Measurements from ENCODE around the gene SLC6A18. TPM values are rescaled to one million over a fixed set of nuclear protein-coding genes. Genes with fewer than 3 reads are reported as not detected.
"Not testable (repeated sequence)": the region's sequence is repeated elsewhere in the genome, so short reads cannot be mapped to it uniquely, and the experiment has no call there.

The SLC6A18 gene
- polyA plus RNA-seq, 1 experiment: not detected

GRCh38 chr5:1285141-1285540, 60.0 kb downstream of the SLC6A18 start:
- CTCF ChIA-PET: interaction anchor here (0.6 kb wide), 1 partner anchor 283 kb away, joined by 3 read pairs; no protein-coding TSS in a partner anchor
- no peak for DNase-seq (ENCODE audit: low read depth, low spot score)
- POLR2A ChIA-PET: no interaction called here
- peaks cover 64% of the 10 kb centered on the region for H3K9me3 ChIP-seq (ENCODE audit: control insufficient read depth, insufficient read depth, low read length)
- no peak overlapping the region for H3K4me3 ChIP-seq (ENCODE audit: low read depth, low read length)
- peaks cover 2% of the 10 kb centered on the region for H3K27me3 ChIP-seq (ENCODE audit: control insufficient read depth, insufficient read depth, low read length)
- H3K27ac ChIP-seq (ENCODE audit: low read depth, low read length): no peak overlapping the region
- TF ChIP-seq CTCF (IDR thresholded peaks at IDR 0.05; ENCODE audit: low read depth, low read length): no peak

GRCh38 chr5:1285883-1286291, 60.7 kb downstream of the SLC6A18 start:
- no peaks in the 10 kb centered on the region for H3K27me3 ChIP-seq (ENCODE audit: control insufficient read depth, insufficient read depth, low read length)
- ChIA-PET CTCF (no interaction called here), POLR2A (no interaction called here)
- no peak overlapping the region for H3K4me3 ChIP-seq (ENCODE audit: low read depth, low read length)
- no peak for DNase-seq (ENCODE audit: low read depth, low spot score)
- no peak for TF ChIP-seq CTCF (IDR thresholded peaks at IDR 0.05; ENCODE audit: low read depth, low read length)
- H3K27ac ChIP-seq (ENCODE audit: low read depth, low read length): no peak overlapping the region
- H3K9me3 ChIP-seq (ENCODE audit: control insufficient read depth, insufficient read depth, low read length): peaks cover 63% of the 10 kb centered on the region

- ChIA-PET POLR2A (no interaction called here), CTCF (no interaction called here)
- Histone ChIP-seq H3K27me3 (ENCODE audit: control insufficient read depth, insufficient read depth, low read length) (no peaks in the 10 kb centered on the region), H3K4me3 (ENCODE audit: low read depth, low read length) (no peak overlapping the region), H3K9me3 (ENCODE audit: control insufficient read depth, insufficient read depth, low read length) (peaks cover 58% of the 10 kb centered on the region), H3K27ac (ENCODE audit: low read depth, low read length) (no peak overlapping the region)
- TF ChIP-seq CTCF (IDR thresholded peaks at IDR 0.05; ENCODE audit: low read depth, low read length): no peak
- no peak for DNase-seq (ENCODE audit: low read depth, low spot score)
Measured at GRCh38 chr5:1288439-1289335, 63.5 kb downstream of the SLC6A18 start.

GRCh38 chr5:1289559-1289958, 64.4 kb downstream of the SLC6A18 start:
- DNase-seq (ENCODE audit: low read depth, low spot score); H3K27ac ChIP-seq (ENCODE audit: low read depth, low read length); H3K4me3 ChIP-seq (ENCODE audit: low read depth, low read length); POLR2A ChIA-PET; CTCF ChIA-PET; H3K27me3 ChIP-seq (ENCODE audit: control insufficient read depth, insufficient read depth, low read length): not testable (repeated sequence)
- peaks cover 50% of the 10 kb centered on the region for H3K9me3 ChIP-seq (ENCODE audit: control insufficient read depth, insufficient read depth, low read length)

GRCh38 chr5:1290956-1291355, 65.8 kb downstream of the SLC6A18 start:
- H3K4me3 ChIP-seq (ENCODE audit: low read depth, low read length); H3K27me3 ChIP-seq (ENCODE audit: control insufficient read depth, insufficient read depth, low read length); POLR2A ChIA-PET; DNase-seq (ENCODE audit: low read depth, low spot score); CTCF ChIA-PET; H3K27ac ChIP-seq (ENCODE audit: low read depth, low read length): not testable (repeated sequence)
- peaks cover 40% of the 10 kb centered on the region for H3K9me3 ChIP-seq (ENCODE audit: control insufficient read depth, insufficient read depth, low read length)

GRCh38 chr5:1291611-1292080, 66.5 kb downstream of the SLC6A18 start:
- peaks cover 10% of the 10 kb centered on the region for H3K27me3 ChIP-seq (ENCODE audit: control insufficient read depth, insufficient read depth, low read length)
- H3K27ac ChIP-seq (ENCODE audit: low read depth, low read length): no peak overlapping the region
- ChIA-PET POLR2A (no interaction called here), CTCF (no interaction called here)
- TF ChIP-seq CTCF (IDR thresholded peaks at IDR 0.05; ENCODE audit: low read depth, low read length): no peak
- no peak overlapping the region for H3K4me3 ChIP-seq (ENCODE audit: low read depth, low read length)
- H3K9me3 ChIP-seq (ENCODE audit: control insufficient read depth, insufficient read depth, low read length): peaks cover 39% of the 10 kb centered on the region
- DNase-seq (ENCODE audit: low read depth, low spot score): no peak
